OCI-LY7 (cell line): ENCODE measurements around the gene SLC15A2.

ENCODE experiments used
- CTCF ChIP-seq: fragments of 200-600 bp; sonication (generic); conservative IDR thresholded peaks from 2 replicates; pipeline ENCODE4 v1.5.1; 2014; ENCODE audit warnings: mild to moderate bottlenecking, antibody characterized with exemption, low read length, moderate library complexity, mixed read lengths
- EZH2phosphoT487 ChIP-seq: fragments of 200-600 bp; sonication (generic); IDR thresholded peaks from 2 replicates; pipeline ENCODE4 v1.6.1; 2018; ENCODE audit warnings: low read depth, borderline replicate concordance, mild to moderate bottlenecking, mixed run types, antibody characterized with exemption, low read length, moderate library complexity, mixed read lengths

GRCh38 chr3:121924734-121925133 lies 30.5 kb downstream of the SLC15A2 start:
- TF ChIP-seq CTCF, result no peak
- TF ChIP-seq EZH2phosphoT487, result no peak
